Panc1 (cell line): ENCODE results near the gene VOPP1. TPM values are rescaled to one million over a fixed set of nuclear protein-coding genes. Genes with fewer than 3 reads are reported as not detected.

ENCODE experiments used
- ATAC-seq: fragments of 200-7000 bp; cut with Tn5 transposase; 2 replicates; pipeline ENCODE4 v1.9.1; 2020; ENCODE audit warnings: mild to moderate bottlenecking, moderate library complexity
- BruUV-seq: library from RNA; stranded (reverse); fragments of 400-500 nt; replicated peaks from 2 replicates; lab custom pipeline; 2021; lab: Mats Ljungman, UMichigan
- CTCF ChIA-PET: fragments of 300-600 bp; sonication (Branson Sonifier 250); formaldehyde crosslinking; loops from one replicate; lab custom pipeline; 2022; ENCODE audit warnings: antibody characterized with exemption; lab: Charles Lee
- POLR2A ChIA-PET: fragments of 300-600 bp; sonication (Branson Sonifier 250); formaldehyde crosslinking; loops from one replicate; lab custom pipeline; 2022; ENCODE audit warnings: antibody characterized with exemption; lab: Charles Lee
- DNase-seq: peaks from one replicate; pipeline ENCODE4 v3.0.0-alpha.2; 2010; ENCODE audit warnings: low read depth, low spot score
- H3K27ac ChIP-seq: 2 replicates; pipeline ENCODE4 v1.5.1; 2011; ENCODE audit warnings: mild to moderate bottlenecking, low read length, inconsistent platforms
- H3K27me3 ChIP-seq: fragments of 200-500 bp; sonication (Bioruptor generic); 2 replicates; pipeline ENCODE4 v1.6.0; 2014; ENCODE audit warnings: low read length, inconsistent platforms; ENCODE audit not compliant: control insufficient read depth, insufficient read depth
- H3K36me3 ChIP-seq: fragments of 200-500 bp; sonication (Bioruptor generic); 2 replicates; pipeline ENCODE4 v1.5.1; 2014; ENCODE audit warnings: inconsistent platforms, mild to moderate bottlenecking, low read length, moderate library complexity; ENCODE audit not compliant: control insufficient read depth, insufficient read depth
- H3K4me1 ChIP-seq: 2 replicates; pipeline ENCODE4 v1.5.1; 2011; ENCODE audit warnings: inconsistent platforms, mild to moderate bottlenecking, low read length, moderate library complexity; ENCODE audit not compliant: control insufficient read depth, insufficient read depth
- H3K4me3 ChIP-seq, 2 experiments: 2 replicates each; pipeline ENCODE4 v1.5.1; 2011 to 2012; ENCODE audit warnings: low read depth in 2 of 2, low read length in 2 of 2, mild to moderate bottlenecking in 2 of 2, inconsistent platforms in 1 of 2, moderate library complexity in 1 of 2
- H3K9me3 ChIP-seq: fragments of 200-500 bp; sonication (Bioruptor generic); 2 replicates; pipeline ENCODE4 v1.5.1; 2014; ENCODE audit warnings: low read depth, mild to moderate bottlenecking, inconsistent platforms, low read length, moderate library complexity; ENCODE audit not compliant: control insufficient read depth, insufficient read depth
- CTCF ChIP-seq: fragments of 450-650 bp; IDR thresholded peaks from 2 replicates; pipeline ENCODE4 v1.5.1; 2017; ENCODE audit warnings: mild to moderate bottlenecking
- POLR2AphosphoS5 ChIP-seq: IDR thresholded peaks from 2 replicates; pipeline ENCODE4 v1.6.1; 2012; ENCODE audit warnings: mild to moderate bottlenecking, low read depth, low read length, moderate library complexity
- SIN3A ChIP-seq: IDR thresholded peaks from 2 replicates; pipeline ENCODE4 v1.6.1; 2012; ENCODE audit warnings: low read depth, mild to moderate bottlenecking, low read length, moderate library complexity, borderline replicate concordance; ENCODE audit not compliant: insufficient read depth
- TCF7L2 ChIP-seq: IDR thresholded peaks from 2 replicates; pipeline ENCODE4 v1.6.1; 2011; ENCODE audit warnings: mild to moderate bottlenecking, low read depth, low read length, inconsistent platforms
- in situ Hi-C: cut with HindIII; loops from 2 replicates; pipeline ENCODE4 v1.10.0; 2016; ENCODE audit warnings: low sequenced_read_pairs, low pct_unique_long_range_greater_than_20kb
- intact Hi-C: fragments of 100-400 bp; cut with micrococcal nuclease; formaldehyde crosslinking; loops from one replicate; pipeline ENCODE4 v1.10.0; 2022; ENCODE audit not compliant: unreplicated experiment
- total RNA-seq: library from RNA; stranded (reverse); gene quantifications from one replicate; pipeline ENCODE4 v1.2.1, GENCODE V29; 2021; ENCODE audit not compliant: unreplicated experiment
- TF ChIP-seq, protein P1 (sequence below), 2 experiments: IDR thresholded peaks; 2 replicates each; pipeline ENCODE4 v1.6.1; 2011 to 2012; ENCODE audit warnings: low read depth in 2 of 2, control low read depth in 1 of 2, low read length in 1 of 2, mild to moderate bottlenecking in 1 of 2, moderate library complexity in 1 of 2; ENCODE audit not compliant: insufficient read depth in 1 of 2

VOPP1 gene
- total RNA-seq, 1 experiment from 2014 or later: 131 TPM

GRCh38 chr7:55556031-55556430 is 16.3 kb downstream of the VOPP1 start:
- Histone ChIP-seq H3K4me3 (no peak overlapping the region), H3K27me3 (no peaks in the 10 kb centered on the region), H3K9me3 (no peaks in the 10 kb centered on the region), H3K36me3 (no peaks in the 10 kb centered on the region), H3K27ac (no peak overlapping the region), H3K4me1 (peaks cover 33% of the 10 kb centered on the region)
- ATAC-seq (no peak), DNase-seq (no peak)
- intact Hi-C loops (no loop called here), in situ Hi-C loops (no loop called here)
- no TSS peak for BruUV-seq
- TF ChIP-seq, protein P1, sequence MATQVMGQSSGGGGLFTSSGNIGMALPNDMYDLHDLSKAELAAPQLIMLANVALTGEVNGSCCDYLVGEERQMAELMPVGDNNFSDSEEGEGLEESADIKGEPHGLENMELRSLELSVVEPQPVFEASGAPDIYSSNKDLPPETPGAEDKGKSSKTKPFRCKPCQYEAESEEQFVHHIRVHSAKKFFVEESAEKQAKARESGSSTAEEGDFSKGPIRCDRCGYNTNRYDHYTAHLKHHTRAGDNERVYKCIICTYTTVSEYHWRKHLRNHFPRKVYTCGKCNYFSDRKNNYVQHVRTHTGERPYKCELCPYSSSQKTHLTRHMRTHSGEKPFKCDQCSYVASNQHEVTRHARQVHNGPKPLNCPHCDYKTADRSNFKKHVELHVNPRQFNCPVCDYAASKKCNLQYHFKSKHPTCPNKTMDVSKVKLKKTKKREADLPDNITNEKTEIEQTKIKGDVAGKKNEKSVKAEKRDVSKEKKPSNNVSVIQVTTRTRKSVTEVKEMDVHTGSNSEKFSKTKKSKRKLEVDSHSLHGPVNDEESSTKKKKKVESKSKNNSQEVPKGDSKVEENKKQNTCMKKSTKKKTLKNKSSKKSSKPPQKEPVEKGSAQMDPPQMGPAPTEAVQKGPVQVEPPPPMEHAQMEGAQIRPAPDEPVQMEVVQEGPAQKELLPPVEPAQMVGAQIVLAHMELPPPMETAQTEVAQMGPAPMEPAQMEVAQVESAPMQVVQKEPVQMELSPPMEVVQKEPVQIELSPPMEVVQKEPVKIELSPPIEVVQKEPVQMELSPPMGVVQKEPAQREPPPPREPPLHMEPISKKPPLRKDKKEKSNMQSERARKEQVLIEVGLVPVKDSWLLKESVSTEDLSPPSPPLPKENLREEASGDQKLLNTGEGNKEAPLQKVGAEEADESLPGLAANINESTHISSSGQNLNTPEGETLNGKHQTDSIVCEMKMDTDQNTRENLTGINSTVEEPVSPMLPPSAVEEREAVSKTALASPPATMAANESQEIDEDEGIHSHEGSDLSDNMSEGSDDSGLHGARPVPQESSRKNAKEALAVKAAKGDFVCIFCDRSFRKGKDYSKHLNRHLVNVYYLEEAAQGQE (IDR thresholded peaks at IDR 0.05; ENCODE audit: insufficient read depth in 1 of 2, low read depth in 2 of 2, low read length in 1 of 2): no peak
- TF ChIP-seq CTCF (no peak), SIN3A (no peak), TCF7L2 (no peak), POLR2AphosphoS5 (no peak)
- POLR2A ChIA-PET: no interaction called here
- CTCF ChIA-PET: no interaction called here

- ATAC-seq (no peak), DNase-seq (no peak)
- H3K36me3 ChIP-seq: no peaks in the 10 kb centered on the region
- no peak overlapping the region for H3K27ac ChIP-seq
- H3K4me1 ChIP-seq: peaks cover 36% of the 10 kb centered on the region
- TF ChIP-seq TCF7L2 (no peak), SIN3A (no peak), POLR2AphosphoS5 (no peak), CTCF (no peak)
- TF ChIP-seq, protein P1 (IDR thresholded peaks at IDR 0.05; ENCODE audit: insufficient read depth in 1 of 2, low read depth in 2 of 2, low read length in 1 of 2): no peak
- intact Hi-C loops: no loop called here
- in situ Hi-C loops: no loop called here
- H3K27me3 ChIP-seq: no peaks in the 10 kb centered on the region
- CTCF ChIA-PET: interaction anchor here (0.6 kb wide), 1 partner anchor 510 kb away, joined by 8 read pairs; no protein-coding TSS in a partner anchor
- no peaks in the 10 kb centered on the region for H3K9me3 ChIP-seq
- no peak overlapping the region for H3K4me3 ChIP-seq
- BruUV-seq: no TSS peak
- POLR2A ChIA-PET: no interaction called here
Observed at GRCh38 chr7:55555160-55555559, 17.1 kb downstream of the VOPP1 start.
